ENCODE results near the gene ENTREP3. TPM values are rescaled to one million over a fixed set of nuclear protein-coding genes. Genes with fewer than 3 reads are reported as not detected.

Gene ENTREP3
- total RNA-seq, 4 donors from 2014 or later, result 7.9 to 22.3 (median 18.8) TPM

DNA sequence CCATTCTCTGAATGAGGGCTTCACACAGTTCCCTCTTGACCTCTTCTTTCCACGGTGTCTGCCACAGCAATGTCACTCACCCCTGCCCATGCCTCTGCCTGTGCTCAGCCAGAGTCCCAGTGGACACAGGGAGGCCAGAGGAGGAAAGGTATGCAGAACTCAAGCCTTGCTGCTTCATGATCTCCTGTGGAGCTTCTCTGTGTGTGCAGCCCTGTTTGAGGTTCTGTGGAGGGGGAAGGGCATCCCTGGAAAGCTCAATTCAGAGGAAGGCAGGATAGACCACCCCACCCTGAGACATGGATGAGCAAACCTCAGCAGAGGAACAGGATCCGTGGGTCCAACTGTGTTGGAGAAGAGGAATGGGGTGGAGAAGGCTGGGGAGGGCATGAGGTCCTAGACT is 24.0 kb upstream of the ENTREP3 start:
- H3K4me3 ChIP-seq, result no peak overlapping the region
- no peaks in the 10 kb centered on the region for H3K9me3 ChIP-seq
- no peak for ATAC-seq
- H3K27me3 ChIP-seq, result no peaks in the 10 kb centered on the region
- no peaks in the 10 kb centered on the region for H3K36me3 ChIP-seq
- intact Hi-C loops (cut with DNase I; ENCODE audit: low total_unique reads), result no loop called here
- peaks cover 9 to 18% of the 10 kb centered on the region in 2 donors for H3K4me1 ChIP-seq
- no peak for TF ChIP-seq POLR2A (IDR thresholded peaks at IDR 0.05)
- TF ChIP-seq, protein P1, sequence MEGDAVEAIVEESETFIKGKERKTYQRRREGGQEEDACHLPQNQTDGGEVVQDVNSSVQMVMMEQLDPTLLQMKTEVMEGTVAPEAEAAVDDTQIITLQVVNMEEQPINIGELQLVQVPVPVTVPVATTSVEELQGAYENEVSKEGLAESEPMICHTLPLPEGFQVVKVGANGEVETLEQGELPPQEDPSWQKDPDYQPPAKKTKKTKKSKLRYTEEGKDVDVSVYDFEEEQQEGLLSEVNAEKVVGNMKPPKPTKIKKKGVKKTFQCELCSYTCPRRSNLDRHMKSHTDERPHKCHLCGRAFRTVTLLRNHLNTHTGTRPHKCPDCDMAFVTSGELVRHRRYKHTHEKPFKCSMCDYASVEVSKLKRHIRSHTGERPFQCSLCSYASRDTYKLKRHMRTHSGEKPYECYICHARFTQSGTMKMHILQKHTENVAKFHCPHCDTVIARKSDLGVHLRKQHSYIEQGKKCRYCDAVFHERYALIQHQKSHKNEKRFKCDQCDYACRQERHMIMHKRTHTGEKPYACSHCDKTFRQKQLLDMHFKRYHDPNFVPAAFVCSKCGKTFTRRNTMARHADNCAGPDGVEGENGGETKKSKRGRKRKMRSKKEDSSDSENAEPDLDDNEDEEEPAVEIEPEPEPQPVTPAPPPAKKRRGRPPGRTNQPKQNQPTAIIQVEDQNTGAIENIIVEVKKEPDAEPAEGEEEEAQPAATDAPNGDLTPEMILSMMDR (IDR thresholded peaks at IDR 0.05 in 4 of 5, conservative IDR thresholded peaks at IDR 0.05 in 1 of 5), result no peak
- in situ Hi-C loops (cut with MboI; ENCODE audit: low sequenced_read_pairs in 4 of 4), result no loop called here
- no peak for DNase-seq
- H3K27ac ChIP-seq, result no peak overlapping the region

DNA sequence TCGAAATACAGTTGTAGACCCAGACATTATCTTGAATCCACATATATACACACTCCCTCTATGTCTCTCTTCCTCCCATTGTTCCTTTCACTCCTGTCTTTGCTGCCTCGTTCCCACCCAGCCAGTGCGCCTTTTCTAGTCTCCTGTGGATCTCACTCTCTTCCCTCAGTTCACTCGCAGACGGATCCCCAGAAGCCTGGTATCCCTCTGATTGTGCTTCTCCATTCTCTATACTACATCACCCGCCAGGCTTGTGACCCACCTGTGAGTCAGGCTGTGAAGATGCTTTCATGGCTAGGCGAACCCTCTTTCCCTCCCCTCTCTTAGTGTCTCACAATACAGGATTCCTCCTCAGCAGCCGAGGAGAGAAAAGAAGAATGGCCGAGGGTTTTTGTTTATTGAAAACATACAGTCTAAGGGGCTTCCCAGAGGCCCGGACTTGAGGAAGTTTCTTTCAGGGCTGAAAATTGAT is 23.4 kb upstream of the ENTREP3 start:
- no peak for TF ChIP-seq POLR2A (IDR thresholded peaks at IDR 0.05)
- TF ChIP-seq, protein P1 (IDR thresholded peaks at IDR 0.05 in 4 of 5, conservative IDR thresholded peaks at IDR 0.05 in 1 of 5), result no peak
- H3K27ac ChIP-seq, result no peak overlapping the region
- no peak overlapping the region for H3K4me3 ChIP-seq
- intact Hi-C loops (cut with DNase I; ENCODE audit: low total_unique reads), result no loop called here
- H3K27me3 ChIP-seq, result no peaks in the 10 kb centered on the region
- no peak for ATAC-seq
- no peaks in the 10 kb centered on the region for H3K9me3 ChIP-seq
- DNase-seq, result no peak
- H3K4me1 ChIP-seq, result peaks cover 9 to 21% of the 10 kb centered on the region in 2 donors
- H3K36me3 ChIP-seq, result no peaks in the 10 kb centered on the region
- in situ Hi-C loops (cut with MboI; ENCODE audit: low sequenced_read_pairs in 4 of 4), result no loop called here

DNA sequence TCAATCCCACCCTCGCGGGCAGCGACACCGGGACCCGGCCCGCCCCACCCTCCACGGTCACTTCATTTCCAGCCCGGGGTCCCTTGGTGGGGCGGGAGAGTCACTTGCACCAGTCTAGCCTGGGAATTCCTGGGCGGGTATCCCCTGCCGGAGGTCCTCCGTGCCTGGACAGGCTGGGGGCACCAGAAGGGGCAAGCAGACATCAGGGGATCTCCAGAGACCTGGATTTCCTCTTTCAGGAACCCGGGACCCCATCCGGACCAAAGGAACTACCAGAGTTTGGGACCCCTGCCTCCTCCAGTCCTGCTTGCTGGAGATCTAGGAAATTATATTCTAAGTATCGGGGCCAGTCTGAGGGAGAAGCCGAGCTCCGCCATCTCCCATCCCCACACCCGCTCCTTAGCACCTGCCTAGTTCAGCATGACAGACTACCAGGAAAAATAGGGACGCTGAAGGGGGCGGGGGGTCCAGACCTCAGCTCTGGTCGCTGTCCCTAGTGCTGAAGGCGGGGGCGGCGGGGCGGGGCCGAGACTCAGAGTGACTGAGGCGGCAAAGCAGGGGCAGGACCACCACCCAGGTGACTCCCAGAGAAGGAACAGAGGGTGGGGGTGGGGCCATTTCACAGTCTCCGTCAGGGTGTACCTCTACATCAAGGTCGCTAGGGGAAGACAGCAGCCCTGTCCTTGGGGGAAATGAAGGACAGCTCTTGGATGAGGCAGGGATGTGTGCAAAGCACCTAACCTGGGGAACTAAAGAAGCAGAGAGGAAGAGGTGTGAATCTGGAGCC is 22.8 kb upstream of the ENTREP3 start:
- no peak for TF ChIP-seq POLR2A (IDR thresholded peaks at IDR 0.05)
- TF ChIP-seq, protein P1 (IDR thresholded peaks at IDR 0.05 in 4 of 5, conservative IDR thresholded peaks at IDR 0.05 in 1 of 5), result peak in 2 of 5 experiments; percentile 9 to 16
- Histone ChIP-seq H3K9me3 (no peaks in the 10 kb centered on the region), H3K4me3 (peak overlapping the region; percentile 78 to 97 (median 80)), H3K36me3 (no peaks in the 10 kb centered on the region), H3K27me3 (no peaks in the 10 kb centered on the region), H3K4me1 (peaks cover 9 to 21% of the 10 kb centered on the region in 2 donors), H3K27ac (peak overlapping the region in 3 of 4 donors; percentile 66 to 71 (median 69))
- in situ Hi-C loops (cut with MboI; ENCODE audit: low sequenced_read_pairs in 4 of 4), result no loop called here
- ATAC-seq, result no peak
- DNase-seq, result peak in 1 of 2 donors; percentile 22
- intact Hi-C loops (cut with DNase I; ENCODE audit: low total_unique reads), result loop anchor here (1.0 kb wide), 2 partner anchors 30 to 46 kb away; partner anchors contain the start of gene FDPS

DNA sequence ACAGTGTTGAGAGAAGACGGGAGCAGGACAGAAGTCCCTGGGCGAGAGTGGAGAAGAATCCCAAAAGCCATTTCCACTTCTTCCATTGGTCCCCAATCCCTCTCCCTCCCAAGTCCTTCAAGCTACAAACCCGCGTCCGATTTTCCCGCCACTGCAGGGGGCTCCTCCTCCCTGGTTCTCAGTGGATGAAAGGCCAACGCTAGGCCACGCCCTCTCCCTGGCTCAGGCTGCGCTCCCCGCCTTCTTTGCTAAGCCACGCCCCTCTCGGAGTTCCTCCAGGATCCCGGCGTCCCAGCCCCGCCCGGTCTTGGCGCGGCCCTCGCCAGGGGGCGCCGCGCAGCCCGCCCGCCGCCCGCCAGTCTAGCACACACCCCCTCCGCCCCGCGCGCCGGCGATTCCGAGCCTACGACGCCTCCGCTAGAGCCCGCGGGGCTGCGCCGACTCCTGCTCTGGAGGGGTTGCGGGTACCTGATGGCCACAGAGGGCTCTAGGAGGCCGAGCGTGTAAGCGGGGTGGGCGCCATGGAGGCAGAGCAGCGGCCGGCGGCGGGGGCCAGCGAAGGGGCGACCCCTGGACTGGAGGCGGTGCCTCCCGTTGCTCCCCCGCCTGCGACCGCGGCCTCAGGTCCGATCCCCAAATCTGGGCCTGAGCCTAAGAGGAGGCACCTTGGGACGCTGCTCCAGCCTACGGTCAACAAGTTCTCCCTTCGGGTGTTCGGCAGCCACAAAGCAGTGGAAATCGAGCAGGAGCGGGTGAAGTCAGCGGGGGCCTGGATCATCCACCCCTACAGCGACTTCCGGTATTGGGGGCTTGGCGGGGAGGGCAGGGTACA is 22.0 kb upstream of the ENTREP3 start, which contains the start of gene HCN3:
HCN3 (plus strand) TSS at position 394 of the 832 bp plus-strand sequence; CDS start at position 522, 128 bp downstream.
- TF ChIP-seq POLR2A (IDR thresholded peaks at IDR 0.05), result no peak
- TF ChIP-seq, protein P1 (IDR thresholded peaks at IDR 0.05 in 4 of 5, conservative IDR thresholded peaks at IDR 0.05 in 1 of 5), result peak; percentile 55 to 83 (median 65)
- in situ Hi-C loops (cut with MboI; ENCODE audit: low sequenced_read_pairs in 4 of 4) (no loop called here), intact Hi-C loops (cut with DNase I; ENCODE audit: low total_unique reads) (loop anchor here (1.0 kb wide), 2 partner anchors 31 to 47 kb away; partner anchors contain the start of gene FDPS)
- ATAC-seq (peak; percentile 83 to 88), DNase-seq (peak; percentile 96)
- Histone ChIP-seq H3K36me3 (no peaks in the 10 kb centered on the region), H3K27ac (peak within 1 kb of the TSS; percentile 66 to 71 (median 68)), H3K9me3 (no peaks in the 10 kb centered on the region), H3K4me3 (peak within 1 kb of the TSS; percentile 78 to 97 (median 80)), H3K4me1 (peaks cover 12 to 25% of the 10 kb centered on the region in 2 donors), H3K27me3 (no peaks in the 10 kb centered on the region)
